Measurements from ENCODE around the gene PHEX.

Gene PHEX

GRCh38 chrX:22247169-22247568 is 215.0 kb downstream of the PHEX start:
- ATAC-seq, result peak; percentile 90
- no peak for TF ChIP-seq CSDC2 (CRISPR knock-in tag; IDR thresholded peaks at IDR 0.05)
- no peak for TF ChIP-seq ZNF565 (CRISPR knock-in tag; conservative IDR thresholded peaks at IDR 0.05; ENCODE audit: low read depth)
- no peak for TF ChIP-seq ARNTL (CRISPR knock-in tag; IDR thresholded peaks at IDR 0.05; ENCODE audit: borderline replicate concordance, low read depth)
- TF ChIP-seq ZNF70 (CRISPR knock-in tag; IDR thresholded peaks at IDR 0.05), result no peak
- TF ChIP-seq OSR1 (CRISPR knock-in tag; IDR thresholded peaks at IDR 0.05), result no peak
- no peak for TF ChIP-seq TOX (CRISPR knock-in tag; IDR thresholded peaks at IDR 0.05; ENCODE audit: borderline replicate concordance)
- TF ChIP-seq RARB (CRISPR knock-in tag; IDR thresholded peaks at IDR 0.05), result no peak
- no peak for TF ChIP-seq ZC3H10 (CRISPR knock-in tag; IDR thresholded peaks at IDR 0.05)
- TF ChIP-seq GLIS3 (CRISPR knock-in tag; IDR thresholded peaks at IDR 0.05), result no peak
- TF ChIP-seq, protein P1, sequence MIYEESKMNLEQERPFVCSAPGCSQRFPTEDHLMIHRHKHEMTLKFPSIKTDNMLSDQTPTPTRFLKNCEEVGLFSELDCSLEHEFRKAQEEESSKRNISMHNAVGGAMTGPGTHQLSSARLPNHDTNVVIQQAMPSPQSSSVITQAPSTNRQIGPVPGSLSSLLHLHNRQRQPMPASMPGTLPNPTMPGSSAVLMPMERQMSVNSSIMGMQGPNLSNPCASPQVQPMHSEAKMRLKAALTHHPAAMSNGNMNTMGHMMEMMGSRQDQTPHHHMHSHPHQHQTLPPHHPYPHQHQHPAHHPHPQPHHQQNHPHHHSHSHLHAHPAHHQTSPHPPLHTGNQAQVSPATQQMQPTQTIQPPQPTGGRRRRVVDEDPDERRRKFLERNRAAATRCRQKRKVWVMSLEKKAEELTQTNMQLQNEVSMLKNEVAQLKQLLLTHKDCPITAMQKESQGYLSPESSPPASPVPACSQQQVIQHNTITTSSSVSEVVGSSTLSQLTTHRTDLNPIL (CRISPR knock-in tag; IDR thresholded peaks at IDR 0.05; ENCODE audit: low read depth), result no peak
- no peak for TF ChIP-seq ZFP3 (CRISPR knock-in tag; IDR thresholded peaks at IDR 0.05)
- TF ChIP-seq, protein P2, sequence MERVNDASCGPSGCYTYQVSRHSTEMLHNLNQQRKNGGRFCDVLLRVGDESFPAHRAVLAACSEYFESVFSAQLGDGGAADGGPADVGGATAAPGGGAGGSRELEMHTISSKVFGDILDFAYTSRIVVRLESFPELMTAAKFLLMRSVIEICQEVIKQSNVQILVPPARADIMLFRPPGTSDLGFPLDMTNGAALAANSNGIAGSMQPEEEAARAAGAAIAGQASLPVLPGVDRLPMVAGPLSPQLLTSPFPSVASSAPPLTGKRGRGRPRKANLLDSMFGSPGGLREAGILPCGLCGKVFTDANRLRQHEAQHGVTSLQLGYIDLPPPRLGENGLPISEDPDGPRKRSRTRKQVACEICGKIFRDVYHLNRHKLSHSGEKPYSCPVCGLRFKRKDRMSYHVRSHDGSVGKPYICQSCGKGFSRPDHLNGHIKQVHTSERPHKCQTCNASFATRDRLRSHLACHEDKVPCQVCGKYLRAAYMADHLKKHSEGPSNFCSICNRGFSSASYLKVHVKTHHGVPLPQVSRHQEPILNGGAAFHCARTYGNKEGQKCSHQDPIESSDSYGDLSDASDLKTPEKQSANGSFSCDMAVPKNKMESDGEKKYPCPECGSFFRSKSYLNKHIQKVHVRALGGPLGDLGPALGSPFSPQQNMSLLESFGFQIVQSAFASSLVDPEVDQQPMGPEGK (CRISPR knock-in tag; IDR thresholded peaks at IDR 0.05; ENCODE audit: borderline replicate concordance), result no peak
- TF ChIP-seq SNAI2 (CRISPR knock-in tag; IDR thresholded peaks at IDR 0.05), result no peak
- no peak for TF ChIP-seq ZNF8 (CRISPR knock-in tag; IDR thresholded peaks at IDR 0.05)
- no peak for TF ChIP-seq ZFP30 (CRISPR knock-in tag; IDR thresholded peaks at IDR 0.05)

GRCh38 chrX:22248401-22248800 is 216.3 kb downstream of the PHEX start:
- TF ChIP-seq GLIS3 (CRISPR knock-in tag; IDR thresholded peaks at IDR 0.05) (no peak), ZNF8 (CRISPR knock-in tag; IDR thresholded peaks at IDR 0.05) (no peak)
- TF ChIP-seq, protein P3, sequence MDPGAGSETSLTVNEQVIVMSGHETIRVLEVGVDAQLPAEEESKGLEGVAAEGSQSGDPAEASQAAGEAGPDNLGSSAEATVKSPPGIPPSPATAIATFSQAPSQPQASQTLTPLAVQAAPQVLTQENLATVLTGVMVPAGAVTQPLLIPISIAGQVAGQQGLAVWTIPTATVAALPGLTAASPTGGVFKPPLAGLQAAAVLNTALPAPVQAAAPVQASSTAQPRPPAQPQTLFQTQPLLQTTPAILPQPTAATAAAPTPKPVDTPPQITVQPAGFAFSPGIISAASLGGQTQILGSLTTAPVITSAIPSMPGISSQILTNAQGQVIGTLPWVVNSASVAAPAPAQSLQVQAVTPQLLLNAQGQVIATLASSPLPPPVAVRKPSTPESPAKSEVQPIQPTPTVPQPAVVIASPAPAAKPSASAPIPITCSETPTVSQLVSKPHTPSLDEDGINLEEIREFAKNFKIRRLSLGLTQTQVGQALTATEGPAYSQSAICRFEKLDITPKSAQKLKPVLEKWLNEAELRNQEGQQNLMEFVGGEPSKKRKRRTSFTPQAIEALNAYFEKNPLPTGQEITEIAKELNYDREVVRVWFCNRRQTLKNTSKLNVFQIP (CRISPR knock-in tag; IDR thresholded peaks at IDR 0.05; ENCODE audit: borderline replicate concordance, low read depth), result no peak
- no peak for ATAC-seq

DNA sequence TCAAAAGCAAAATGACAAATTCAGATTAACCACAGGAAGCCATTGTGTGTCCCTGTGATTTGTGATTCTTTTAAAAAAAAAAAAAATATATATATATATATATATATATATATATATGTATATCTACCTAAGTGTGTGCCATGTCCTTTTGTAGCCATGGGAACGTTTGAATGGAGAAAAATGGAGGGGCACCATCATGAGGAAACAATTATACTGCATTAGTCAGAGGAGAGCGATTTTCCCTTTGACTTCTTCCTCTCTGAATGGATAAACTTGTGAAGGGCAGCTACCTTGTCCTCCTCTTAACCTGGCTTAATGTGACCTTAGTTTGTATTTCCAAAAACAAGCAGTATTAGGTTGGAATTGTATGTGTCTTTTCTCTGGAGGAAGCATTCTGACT is 217.2 kb downstream of the PHEX start:
- no peak for TF ChIP-seq ISL1 (CRISPR knock-in tag; IDR thresholded peaks at IDR 0.05)
- no peak for ATAC-seq

- TF ChIP-seq ZNF565 (CRISPR knock-in tag; conservative IDR thresholded peaks at IDR 0.05; ENCODE audit: low read depth), result no peak
- ATAC-seq, result no peak
These were observed 236.6 kb downstream of the PHEX start for GRCh38 chrX:22268706-22269105.

DNA sequence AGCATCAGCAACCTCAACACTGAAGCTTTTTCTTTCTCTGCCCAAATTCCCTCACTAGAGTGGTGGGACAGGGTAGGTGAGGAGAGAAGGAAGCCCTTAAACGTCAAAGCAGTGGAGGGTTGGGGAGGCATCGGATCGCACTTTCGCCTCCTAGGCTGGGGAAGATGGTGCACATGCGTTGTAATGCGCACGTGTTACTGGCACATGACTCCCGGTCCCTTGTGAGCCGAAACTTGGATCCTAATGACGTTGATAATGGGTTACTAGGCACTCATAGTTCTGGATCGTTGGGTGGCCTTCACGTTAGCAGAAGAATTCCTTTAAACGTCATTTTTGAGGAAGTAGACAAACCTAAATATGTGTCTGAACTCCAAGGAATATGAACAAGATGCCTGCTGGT is 240.5 kb downstream of the PHEX start, which contains the start of gene CBLL2:
CBLL2 (plus strand) TSS at position 301 of the 400 bp plus-strand sequence; CDS start at position 380, 79 bp downstream.
- TF ChIP-seq TCF4 (CRISPR knock-in tag; IDR thresholded peaks at IDR 0.05; ENCODE audit: borderline replicate concordance) (no peak), BACH2 (CRISPR knock-in tag; IDR thresholded peaks at IDR 0.05; ENCODE audit: borderline replicate concordance) (no peak), SNAI2 (CRISPR knock-in tag; IDR thresholded peaks at IDR 0.05) (no peak), OSR1 (CRISPR knock-in tag; IDR thresholded peaks at IDR 0.05) (no peak), ZFP30 (CRISPR knock-in tag; IDR thresholded peaks at IDR 0.05) (no peak), ZFP3 (CRISPR knock-in tag; IDR thresholded peaks at IDR 0.05) (no peak)
- TF ChIP-seq, protein P2 (CRISPR knock-in tag; IDR thresholded peaks at IDR 0.05; ENCODE audit: borderline replicate concordance), result no peak
- TF ChIP-seq, protein P3 (CRISPR knock-in tag; IDR thresholded peaks at IDR 0.05; ENCODE audit: borderline replicate concordance, low read depth), result no peak
- ATAC-seq, result no peak
